HCT116 (cell line): Measurements from ENCODE around the gene NTN5. TPM values are rescaled to one million over a fixed set of nuclear protein-coding genes. Genes with fewer than 3 reads are reported as not detected.
A peak's percentile ranks its signal among the peaks of the same experiment; 100 is the strongest.

Experiments used
- ATAC-seq: fragments of 200-7000 bp; cut with Tn5 transposase; 2 replicates; pipeline ENCODE4 v1.9.1; 2020; ENCODE audit warnings: mild to moderate bottlenecking, moderate library complexity
- BruUV-seq: library from RNA; stranded (reverse); fragments of 400-500 nt; replicated peaks from 2 replicates; lab custom pipeline; 2021; lab: Mats Ljungman, UMichigan
- CTCF ChIA-PET: fragments of 300-600 bp; sonication (Branson Sonifier 250); formaldehyde crosslinking; loops from one replicate; lab custom pipeline; 2021; ENCODE audit warnings: antibody characterized with exemption; lab: Charles Lee
- POLR2A ChIA-PET: fragments of 300-600, 350-600 bp; sonication (Branson Sonifier 250); formaldehyde crosslinking; loops from one replicate; lab custom pipeline; 2021; ENCODE audit warnings: antibody characterized with exemption; lab: Charles Lee
- RAD21 ChIA-PET, 2 experiments: fragments of 300-600 bp; sonication (Branson Sonifier 250); formaldehyde crosslinking; loops; one replicate each; lab custom pipeline; 2023; ENCODE audit warnings: low total read pairs in 2 of 2; ENCODE audit not compliant: uncharacterized antibody in 2 of 2, unreplicated experiment in 2 of 2, low non-redundant PET in 1 of 2; lab: Charles Lee
- DNase-seq: peaks from one replicate; pipeline ENCODE4 v3.0.0-alpha.2; 2010; ENCODE audit warnings: low read depth, low spot score
- H2AFZ ChIP-seq: fragments of 200-600 bp; shearing (Covaris generic), sonication (generic); 2 replicates; pipeline ENCODE4 v1.6.1; 2017; ENCODE audit warnings: low read depth, mixed run types, mixed read lengths, antibody characterized with exemption, low read length; ENCODE audit not compliant: poor library complexity, severe bottlenecking
- H3K27ac ChIP-seq: 2 replicates; pipeline ENCODE4 v1.5.1; 2012; ENCODE audit warnings: low read depth, low read length
- H3K27me3 ChIP-seq: fragments of 200-600 bp; sonication (generic); 2 replicates; pipeline ENCODE4 v1.6.1; 2016; ENCODE audit warnings: mixed run types, low read length, mixed read lengths; ENCODE audit not compliant: insufficient read depth
- H3K36me3 ChIP-seq, 2 experiments: fragments of 200-500 bp in 1 of 2; fragments of 200-600 bp in 1 of 2; sonication (Bioruptor generic) in 1 of 2; sonication (generic) in 1 of 2; 2 replicates each; pipeline versions ENCODE4 v1.5.1 to v1.6.1; 2014 to 2016; ENCODE audit warnings: low read length in 2 of 2, inconsistent platforms in 1 of 2, mixed read lengths in 1 of 2, mixed run types in 1 of 2; ENCODE audit not compliant: insufficient read depth in 2 of 2, control insufficient read depth in 1 of 2
- H3K4me1 ChIP-seq, 2 experiments: fragments of 200-600 bp in 1 of 2; sonication (generic) in 1 of 2; 2 replicates each; pipeline versions ENCODE4 v1.5.1 to v1.6.1; 2012 to 2017; ENCODE audit warnings: low read length in 2 of 2, inconsistent platforms in 1 of 2, mild to moderate bottlenecking in 1 of 2, mixed read lengths in 1 of 2, mixed run types in 1 of 2, moderate library complexity in 1 of 2; ENCODE audit not compliant: insufficient read depth in 2 of 2, control insufficient read depth in 1 of 2
- H3K4me2 ChIP-seq: fragments of 200-600 bp; sonication (generic); 2 replicates; pipeline ENCODE4 v1.6.1; 2017; ENCODE audit warnings: mixed run types, low read length, mixed read lengths
- H3K4me3 ChIP-seq, 2 experiments: fragments of 200-600 bp in 1 of 2; sonication (generic) in 1 of 2; replicated peaks in 1 of 2; 2 replicates each; pipeline ENCODE4 v1.5.1; 2011 to 2016; ENCODE audit warnings: low read length in 2 of 2, control low read depth in 1 of 2, low read depth in 1 of 2, mild to moderate bottlenecking in 1 of 2, mixed read lengths in 1 of 2, mixed run types in 1 of 2
- H3K79me2 ChIP-seq: fragments of 200-600 bp; sonication (generic); 2 replicates; pipeline ENCODE4 v1.6.1; 2017; ENCODE audit warnings: mild to moderate bottlenecking, mixed run types, low read length, moderate library complexity, mixed read lengths; ENCODE audit not compliant: insufficient read depth
- H3K9ac ChIP-seq: fragments of 200-600 bp; sonication (generic); 2 replicates; pipeline ENCODE4 v1.6.1; 2016; ENCODE audit warnings: low read length, mixed read lengths
- H3K9me2 ChIP-seq: fragments of 200-600 bp; sonication (generic), shearing (Covaris generic); 2 replicates; pipeline ENCODE4 v1.6.1; 2017; ENCODE audit warnings: mixed run types, mild to moderate bottlenecking, moderate library complexity; ENCODE audit not compliant: insufficient read depth
- H3K9me3 ChIP-seq, 2 experiments: fragments of 200-500 bp in 1 of 2; fragments of 200-600 bp in 1 of 2; sonication (Bioruptor generic) in 1 of 2; sonication (generic) in 1 of 2; 2 replicates each; pipeline ENCODE4 v1.6.1; 2014 to 2017; ENCODE audit warnings: low read length in 2 of 2, mixed read lengths in 2 of 2, inconsistent platforms in 1 of 2, low read depth in 1 of 2, mild to moderate bottlenecking in 1 of 2, mixed run types in 1 of 2, moderate library complexity in 1 of 2; ENCODE audit not compliant: control insufficient read depth in 1 of 2, insufficient read depth in 1 of 2
- H4K20me1 ChIP-seq: fragments of 200-600 bp; sonication (generic), shearing (Covaris generic); 2 replicates; pipeline ENCODE4 v1.6.1; 2017; ENCODE audit warnings: mixed run types, mild to moderate bottlenecking, moderate library complexity; ENCODE audit not compliant: insufficient read depth
- intact Hi-C: fragments of 100-400 bp; cut with micrococcal nuclease; formaldehyde crosslinking; loops from 2 replicates; pipeline ENCODE4 v1.10.0; 2022
- total RNA-seq: library from RNA; stranded (reverse); gene quantifications from one replicate; pipeline ENCODE4 v1.2.1, GENCODE V29; 2021; ENCODE audit not compliant: unreplicated experiment
- TF ChIP-seq, protein P1 (sequence below), 3 experiments: fragments of 200-600 bp in 1 of 3; sonication (generic) in 1 of 3; IDR thresholded peaks in 2 of 3; conservative IDR thresholded peaks in 1 of 3; 2 replicates each; pipeline ENCODE4 v1.5.1; 2012 to 2017; ENCODE audit warnings: low read depth in 2 of 3, low read length in 2 of 3, antibody characterized with exemption in 1 of 3, borderline replicate concordance in 1 of 3, control low read depth in 1 of 3, mild to moderate bottlenecking in 1 of 3, mixed read lengths in 1 of 3, mixed run types in 1 of 3, moderate library complexity in 1 of 3; ENCODE audit not compliant: insufficient read depth in 1 of 3
- TF ChIP-seq, protein P2 (sequence below): IDR thresholded peaks from 2 replicates; pipeline ENCODE4 v1.6.1; 2012; ENCODE audit warnings: low read depth

Gene NTN5
- total RNA-seq, 1 experiment from 2014 or later, result 3.1 TPM

DNA sequence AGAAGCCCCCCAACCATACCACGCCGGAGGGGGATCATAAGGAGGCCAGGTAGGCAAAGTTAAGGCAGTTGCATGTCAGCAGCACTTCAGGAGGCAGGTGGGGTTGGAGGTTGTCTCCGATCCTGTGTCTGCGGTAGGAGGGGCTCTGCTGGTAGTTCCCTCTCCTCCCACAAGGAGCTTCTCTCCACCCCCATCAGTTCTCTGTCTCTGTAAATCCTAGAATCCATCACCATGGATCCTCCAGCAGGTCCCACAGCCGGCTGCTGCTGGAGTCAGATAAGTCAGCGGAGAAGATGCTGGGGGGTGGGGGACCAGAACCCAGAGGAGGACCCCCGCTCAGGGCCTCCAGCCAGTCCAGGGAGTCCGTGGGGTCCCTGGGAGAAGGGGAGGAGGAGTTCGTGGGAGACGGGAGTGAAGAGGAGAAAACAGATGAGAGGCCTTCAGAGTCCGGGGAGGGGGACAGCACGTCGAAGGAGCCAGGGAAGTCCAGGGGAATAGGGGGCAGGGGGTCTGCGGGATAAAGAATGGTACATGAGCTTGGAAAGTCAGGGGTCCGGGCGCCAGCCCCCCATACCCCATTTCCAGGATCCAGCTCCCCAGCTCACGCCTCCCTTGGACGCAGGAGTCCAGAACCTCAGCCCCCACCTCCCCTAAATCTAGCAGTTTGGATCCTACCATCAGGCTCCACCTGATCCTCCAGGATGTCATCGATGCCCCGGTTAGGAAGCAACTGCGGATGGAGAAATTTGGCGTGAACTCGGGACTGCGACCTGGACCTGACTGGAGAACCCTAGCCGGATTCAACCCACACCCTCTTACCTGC, 40.4 kb upstream of the NTN5 start:
- Histone ChIP-seq H3K4me2 (peak overlapping the region; percentile 88), H3K9ac (peak overlapping the region; percentile 78), H3K4me3 (peak overlapping the region; percentile 88 to 92), H3K79me2 (no peaks in the 10 kb centered on the region), H2AFZ (peak overlapping the region; percentile 27), H3K4me1 (peaks cover 12 to 40% of the 10 kb centered on the region in 2 experiments), H3K27ac (peak overlapping the region; percentile 72), H3K27me3 (no peaks in the 10 kb centered on the region), H3K9me2 (no peaks in the 10 kb centered on the region), H4K20me1 (no peaks in the 10 kb centered on the region), H3K36me3 (no peaks in the 10 kb centered on the region)
- CTCF ChIA-PET, result interaction anchor here (1.0 to 2.3 kb wide), 4 partner anchors 8 to 38 kb away, joined by 4 to 7 read pairs (median 6); partner anchors contain the start of gene FUT2
- TSS peak; percentile 51 for BruUV-seq
- POLR2A ChIA-PET, result interaction anchor here (0.6 to 3.4 kb wide), 7 partner anchors 12 to 75 kb away, joined by 3 to 18 read pairs (median 3); partner anchors contain the start of genes CA11 and FUT2
- no peak for DNase-seq
- intact Hi-C loops, result loop anchor here (5.0 kb wide), 1 partner anchor 34 kb away; the partner anchor contains the start of gene IZUMO1
- ATAC-seq, result peak; percentile 29; the same call in 1 of the 2 replicates
- RAD21 ChIA-PET, result interaction anchor here (0.6 to 1.2 kb wide), 4 partner anchors 15 to 276 kb away, joined by 3 to 5 read pairs (median 4); partner anchors contain the start of gene FUT2 (in 1 of the 2)
- TF ChIP-seq, protein P1, sequence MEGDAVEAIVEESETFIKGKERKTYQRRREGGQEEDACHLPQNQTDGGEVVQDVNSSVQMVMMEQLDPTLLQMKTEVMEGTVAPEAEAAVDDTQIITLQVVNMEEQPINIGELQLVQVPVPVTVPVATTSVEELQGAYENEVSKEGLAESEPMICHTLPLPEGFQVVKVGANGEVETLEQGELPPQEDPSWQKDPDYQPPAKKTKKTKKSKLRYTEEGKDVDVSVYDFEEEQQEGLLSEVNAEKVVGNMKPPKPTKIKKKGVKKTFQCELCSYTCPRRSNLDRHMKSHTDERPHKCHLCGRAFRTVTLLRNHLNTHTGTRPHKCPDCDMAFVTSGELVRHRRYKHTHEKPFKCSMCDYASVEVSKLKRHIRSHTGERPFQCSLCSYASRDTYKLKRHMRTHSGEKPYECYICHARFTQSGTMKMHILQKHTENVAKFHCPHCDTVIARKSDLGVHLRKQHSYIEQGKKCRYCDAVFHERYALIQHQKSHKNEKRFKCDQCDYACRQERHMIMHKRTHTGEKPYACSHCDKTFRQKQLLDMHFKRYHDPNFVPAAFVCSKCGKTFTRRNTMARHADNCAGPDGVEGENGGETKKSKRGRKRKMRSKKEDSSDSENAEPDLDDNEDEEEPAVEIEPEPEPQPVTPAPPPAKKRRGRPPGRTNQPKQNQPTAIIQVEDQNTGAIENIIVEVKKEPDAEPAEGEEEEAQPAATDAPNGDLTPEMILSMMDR (IDR thresholded peaks at IDR 0.05 in 2 of 3, conservative IDR thresholded peaks at IDR 0.05 in 1 of 3; ENCODE audit: borderline replicate concordance in 1 of 3, insufficient read depth in 1 of 3, low read depth in 2 of 3, low read length in 2 of 3), result peak in 1 of 3 experiments; percentile 49; a peak in 3 of 6 replicates
- TF ChIP-seq, protein P2, sequence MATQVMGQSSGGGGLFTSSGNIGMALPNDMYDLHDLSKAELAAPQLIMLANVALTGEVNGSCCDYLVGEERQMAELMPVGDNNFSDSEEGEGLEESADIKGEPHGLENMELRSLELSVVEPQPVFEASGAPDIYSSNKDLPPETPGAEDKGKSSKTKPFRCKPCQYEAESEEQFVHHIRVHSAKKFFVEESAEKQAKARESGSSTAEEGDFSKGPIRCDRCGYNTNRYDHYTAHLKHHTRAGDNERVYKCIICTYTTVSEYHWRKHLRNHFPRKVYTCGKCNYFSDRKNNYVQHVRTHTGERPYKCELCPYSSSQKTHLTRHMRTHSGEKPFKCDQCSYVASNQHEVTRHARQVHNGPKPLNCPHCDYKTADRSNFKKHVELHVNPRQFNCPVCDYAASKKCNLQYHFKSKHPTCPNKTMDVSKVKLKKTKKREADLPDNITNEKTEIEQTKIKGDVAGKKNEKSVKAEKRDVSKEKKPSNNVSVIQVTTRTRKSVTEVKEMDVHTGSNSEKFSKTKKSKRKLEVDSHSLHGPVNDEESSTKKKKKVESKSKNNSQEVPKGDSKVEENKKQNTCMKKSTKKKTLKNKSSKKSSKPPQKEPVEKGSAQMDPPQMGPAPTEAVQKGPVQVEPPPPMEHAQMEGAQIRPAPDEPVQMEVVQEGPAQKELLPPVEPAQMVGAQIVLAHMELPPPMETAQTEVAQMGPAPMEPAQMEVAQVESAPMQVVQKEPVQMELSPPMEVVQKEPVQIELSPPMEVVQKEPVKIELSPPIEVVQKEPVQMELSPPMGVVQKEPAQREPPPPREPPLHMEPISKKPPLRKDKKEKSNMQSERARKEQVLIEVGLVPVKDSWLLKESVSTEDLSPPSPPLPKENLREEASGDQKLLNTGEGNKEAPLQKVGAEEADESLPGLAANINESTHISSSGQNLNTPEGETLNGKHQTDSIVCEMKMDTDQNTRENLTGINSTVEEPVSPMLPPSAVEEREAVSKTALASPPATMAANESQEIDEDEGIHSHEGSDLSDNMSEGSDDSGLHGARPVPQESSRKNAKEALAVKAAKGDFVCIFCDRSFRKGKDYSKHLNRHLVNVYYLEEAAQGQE, result no peak
- TF ChIP-seq, all 23 proteins: peak for 1
- no peaks in the 10 kb centered on the region for H3K9me3 ChIP-seq
